NCI-H446 treated with DMSO at 0.1 percent for 48 hours (cell line): ENCODE data around the gene TSHZ3.

Experiments used
- DNase-seq: peaks from one replicate; lab custom pipeline; 2025; lab: John Stamatoyannopoulos, UW

The TSHZ3 gene

GRCh38 chr19:31312009-31312676, 37.1 kb downstream of the TSHZ3 start:
- no peak for DNase-seq

GRCh38 chr19:31310432-31311133, 38.7 kb downstream of the TSHZ3 start:
- no peak for DNase-seq

- DNase-seq, result no peak
These were observed 40.5 kb downstream of the TSHZ3 start for GRCh38 chr19:31308781-31309180.

GRCh38 chr19:31307071-31307669, 42.1 kb downstream of the TSHZ3 start:
- no peak for DNase-seq

- no peak for DNase-seq
These were observed 43.1 kb downstream of the TSHZ3 start for GRCh38 chr19:31306006-31306753.

GRCh38 chr19:31304831-31305312, 44.4 kb downstream of the TSHZ3 start:
- no peak for DNase-seq

GRCh38 chr19:31303262-31303815, 45.9 kb downstream of the TSHZ3 start:
- DNase-seq, result no peak

GRCh38 chr19:31301306-31301980, 47.8 kb downstream of the TSHZ3 start:
- DNase-seq, result no peak

- DNase-seq, result no peak
These were observed 48.8 kb downstream of the TSHZ3 start for GRCh38 chr19:31300422-31300821.

- no peak for DNase-seq
These were observed 49.6 kb downstream of the TSHZ3 start for GRCh38 chr19:31299665-31300064.

GRCh38 chr19:31297991-31298390, 51.2 kb downstream of the TSHZ3 start:
- DNase-seq, result no peak

GRCh38 chr19:31296741-31297390, 52.4 kb downstream of the TSHZ3 start:
- DNase-seq, result no peak

- no peak for DNase-seq
These were observed 55.0 kb downstream of the TSHZ3 start for GRCh38 chr19:31294189-31294588.

GRCh38 chr19:31292639-31293185, 56.5 kb downstream of the TSHZ3 start:
- no peak for DNase-seq

GRCh38 chr19:31290931-31291590, 58.2 kb downstream of the TSHZ3 start:
- no peak for DNase-seq

- no peak for DNase-seq
These were observed 59.3 kb downstream of the TSHZ3 start for GRCh38 chr19:31289976-31290375.

- no peak for DNase-seq
These were observed 59.8 kb downstream of the TSHZ3 start for GRCh38 chr19:31289381-31289880.

- DNase-seq, result no peak
These were observed 62.7 kb downstream of the TSHZ3 start for GRCh38 chr19:31286491-31286890.

- no peak for DNase-seq
These were observed 63.5 kb downstream of the TSHZ3 start for GRCh38 chr19:31285744-31286143.

GRCh38 chr19:31284621-31285020, 64.6 kb downstream of the TSHZ3 start:
- DNase-seq, result no peak
